ENCODE measurements around the gene MYOF.

DNA sequence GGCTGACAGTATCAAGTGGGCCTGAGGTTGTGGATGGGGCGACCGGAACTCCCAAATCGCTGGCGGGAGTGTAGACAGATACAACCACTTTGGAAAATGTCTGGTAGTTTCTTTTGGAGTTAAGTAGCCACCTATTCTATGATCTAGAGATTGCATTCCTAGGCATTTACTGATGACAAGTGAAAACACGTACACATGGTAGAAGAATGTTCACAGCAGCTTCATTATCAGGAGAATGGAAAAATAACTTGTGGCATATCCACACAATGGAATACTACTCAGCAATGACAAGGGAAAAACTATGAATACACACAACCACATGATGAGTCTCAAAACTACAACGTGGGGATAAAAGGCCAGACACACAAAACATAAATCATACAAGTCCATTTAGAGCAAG, 146.0 kb downstream of the MYOF start:
- TF ChIP-seq, protein P1, sequence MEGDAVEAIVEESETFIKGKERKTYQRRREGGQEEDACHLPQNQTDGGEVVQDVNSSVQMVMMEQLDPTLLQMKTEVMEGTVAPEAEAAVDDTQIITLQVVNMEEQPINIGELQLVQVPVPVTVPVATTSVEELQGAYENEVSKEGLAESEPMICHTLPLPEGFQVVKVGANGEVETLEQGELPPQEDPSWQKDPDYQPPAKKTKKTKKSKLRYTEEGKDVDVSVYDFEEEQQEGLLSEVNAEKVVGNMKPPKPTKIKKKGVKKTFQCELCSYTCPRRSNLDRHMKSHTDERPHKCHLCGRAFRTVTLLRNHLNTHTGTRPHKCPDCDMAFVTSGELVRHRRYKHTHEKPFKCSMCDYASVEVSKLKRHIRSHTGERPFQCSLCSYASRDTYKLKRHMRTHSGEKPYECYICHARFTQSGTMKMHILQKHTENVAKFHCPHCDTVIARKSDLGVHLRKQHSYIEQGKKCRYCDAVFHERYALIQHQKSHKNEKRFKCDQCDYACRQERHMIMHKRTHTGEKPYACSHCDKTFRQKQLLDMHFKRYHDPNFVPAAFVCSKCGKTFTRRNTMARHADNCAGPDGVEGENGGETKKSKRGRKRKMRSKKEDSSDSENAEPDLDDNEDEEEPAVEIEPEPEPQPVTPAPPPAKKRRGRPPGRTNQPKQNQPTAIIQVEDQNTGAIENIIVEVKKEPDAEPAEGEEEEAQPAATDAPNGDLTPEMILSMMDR (IDR thresholded peaks at IDR 0.05): no peak
- TF ChIP-seq POLR2A (IDR thresholded peaks at IDR 0.05): no peak
